22Rv1 (cell line): ENCODE data around the gene KRT8.

ENCODE experiments used
- ZFX ChIP-seq: fragments of 450-650 bp; IDR thresholded peaks from 2 replicates; pipeline ENCODE4 v1.6.1; 2017; ENCODE audit warnings: antibody characterized with exemption, borderline replicate concordance
- TF ChIP-seq, protein P1 (sequence below): fragments of 450-650 bp; IDR thresholded peaks from 2 replicates; pipeline ENCODE4 v1.5.1; 2017; ENCODE audit warnings: mild to moderate bottlenecking

DNA sequence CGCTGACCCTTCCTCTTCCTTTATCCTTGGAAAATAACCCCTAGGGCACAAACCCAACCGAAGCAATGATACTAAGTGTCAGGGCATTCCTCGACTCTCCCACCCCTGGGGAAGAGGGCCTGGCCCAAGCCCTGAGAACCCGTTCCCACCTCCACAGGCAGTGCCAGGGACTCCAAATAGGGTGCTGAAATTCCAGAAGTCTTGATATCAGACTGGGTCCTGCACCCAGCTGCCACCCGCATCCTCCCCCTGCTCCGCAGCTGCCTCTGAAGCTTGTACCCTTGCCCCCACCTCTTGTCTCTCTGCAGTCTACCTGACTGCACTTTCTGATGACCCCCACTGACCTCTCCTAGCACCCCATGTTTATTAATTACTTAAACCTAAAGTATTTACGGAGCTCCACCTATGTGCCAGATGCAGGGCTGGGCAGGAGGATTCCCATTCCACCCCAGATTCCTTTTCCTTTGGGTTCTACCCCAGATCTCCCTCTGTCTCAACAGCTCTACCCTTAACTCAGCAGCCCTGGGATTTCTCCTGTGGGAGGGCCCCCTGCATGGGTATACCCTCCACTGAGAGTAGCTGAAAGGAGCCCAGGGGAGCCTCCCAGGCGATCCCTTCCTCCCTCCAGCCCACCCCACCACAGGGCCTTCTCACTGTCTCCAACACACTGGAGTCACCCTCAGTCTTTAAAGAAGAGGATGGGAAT lies 40.0 kb upstream of the KRT8 start:
- TF ChIP-seq, protein P1, sequence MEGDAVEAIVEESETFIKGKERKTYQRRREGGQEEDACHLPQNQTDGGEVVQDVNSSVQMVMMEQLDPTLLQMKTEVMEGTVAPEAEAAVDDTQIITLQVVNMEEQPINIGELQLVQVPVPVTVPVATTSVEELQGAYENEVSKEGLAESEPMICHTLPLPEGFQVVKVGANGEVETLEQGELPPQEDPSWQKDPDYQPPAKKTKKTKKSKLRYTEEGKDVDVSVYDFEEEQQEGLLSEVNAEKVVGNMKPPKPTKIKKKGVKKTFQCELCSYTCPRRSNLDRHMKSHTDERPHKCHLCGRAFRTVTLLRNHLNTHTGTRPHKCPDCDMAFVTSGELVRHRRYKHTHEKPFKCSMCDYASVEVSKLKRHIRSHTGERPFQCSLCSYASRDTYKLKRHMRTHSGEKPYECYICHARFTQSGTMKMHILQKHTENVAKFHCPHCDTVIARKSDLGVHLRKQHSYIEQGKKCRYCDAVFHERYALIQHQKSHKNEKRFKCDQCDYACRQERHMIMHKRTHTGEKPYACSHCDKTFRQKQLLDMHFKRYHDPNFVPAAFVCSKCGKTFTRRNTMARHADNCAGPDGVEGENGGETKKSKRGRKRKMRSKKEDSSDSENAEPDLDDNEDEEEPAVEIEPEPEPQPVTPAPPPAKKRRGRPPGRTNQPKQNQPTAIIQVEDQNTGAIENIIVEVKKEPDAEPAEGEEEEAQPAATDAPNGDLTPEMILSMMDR = no peak
- TF ChIP-seq ZFX = no peak
